ENCODE results near the gene EXOC1.

Gene EXOC1

GRCh38 chr4:55830716-55831115, 22.7 kb upstream of the EXOC1 start:
- H3K9ac ChIP-seq (ENCODE audit: low read depth, low read length, poor library complexity, severe bottlenecking) = no peak overlapping the region
- TF ChIP-seq EZH2phosphoT487 (IDR thresholded peaks at IDR 0.05; ENCODE audit: borderline replicate concordance) (no peak), CTCF (conservative IDR thresholded peaks at IDR 0.05; ENCODE audit: low read length) (no peak)
- no peaks in the 10 kb centered on the region for H3K4me1 ChIP-seq (ENCODE audit: insufficient read depth, low read length, poor library complexity, severe bottlenecking)
- peaks cover 11% of the 10 kb centered on the region for H3K27me3 ChIP-seq (ENCODE audit: insufficient read depth, low read length, poor library complexity, severe bottlenecking)
- no peak overlapping the region for H3K4me3 ChIP-seq (ENCODE audit: low read length, poor library complexity, severe bottlenecking)
- H4K20me1 ChIP-seq (ENCODE audit: insufficient read depth, low read length, poor library complexity, severe bottlenecking) = no peaks in the 10 kb centered on the region
- no peaks in the 10 kb centered on the region for H3K36me3 ChIP-seq (ENCODE audit: insufficient read depth, low read length)
- no peak overlapping the region for H2AFZ ChIP-seq (ENCODE audit: low read length)
- no peaks in the 10 kb centered on the region for H3K9me2 ChIP-seq (replicated peaks; ENCODE audit: low read depth, low read length)
- H3K9me3 ChIP-seq (ENCODE audit: insufficient read depth, low read depth, low read length) = no peaks in the 10 kb centered on the region
- no peak overlapping the region for H3K4me2 ChIP-seq (ENCODE audit: low read depth, low read length, poor library complexity, severe bottlenecking)
- no peaks in the 10 kb centered on the region for H3K79me2 ChIP-seq (ENCODE audit: insufficient read depth, low read length)
- H3F3A ChIP-seq (ENCODE audit: low read depth) = no peaks in the 10 kb centered on the region

- Histone ChIP-seq H3K79me2 (ENCODE audit: insufficient read depth, low read length) (no peaks in the 10 kb centered on the region), H3K4me1 (ENCODE audit: insufficient read depth, low read length, poor library complexity, severe bottlenecking) (no peaks in the 10 kb centered on the region), H3K9me2 (replicated peaks; ENCODE audit: low read depth, low read length) (no peaks in the 10 kb centered on the region), H3K36me3 (ENCODE audit: insufficient read depth, low read length) (no peaks in the 10 kb centered on the region), H3K27me3 (ENCODE audit: insufficient read depth, low read length, poor library complexity, severe bottlenecking) (peaks cover 11% of the 10 kb centered on the region), H2AFZ (ENCODE audit: low read length) (no peak overlapping the region), H3K9ac (ENCODE audit: low read depth, low read length, poor library complexity, severe bottlenecking) (no peak overlapping the region), H3F3A (ENCODE audit: low read depth) (no peaks in the 10 kb centered on the region), H3K4me2 (ENCODE audit: low read depth, low read length, poor library complexity, severe bottlenecking) (no peak overlapping the region), H3K9me3 (ENCODE audit: insufficient read depth, low read depth, low read length) (no peaks in the 10 kb centered on the region), H4K20me1 (ENCODE audit: insufficient read depth, low read length, poor library complexity, severe bottlenecking) (no peaks in the 10 kb centered on the region), H3K4me3 (ENCODE audit: low read length, poor library complexity, severe bottlenecking) (no peak overlapping the region)
- TF ChIP-seq CTCF (conservative IDR thresholded peaks at IDR 0.05; ENCODE audit: low read length) = no peak
- TF ChIP-seq EZH2phosphoT487 (IDR thresholded peaks at IDR 0.05; ENCODE audit: borderline replicate concordance) = no peak
Measured at GRCh38 chr4:55834086-55834795, 19.2 kb upstream of the EXOC1 start.

- H3K9me3 ChIP-seq (ENCODE audit: insufficient read depth, low read depth, low read length) = no peaks in the 10 kb centered on the region
- no peaks in the 10 kb centered on the region for H3K36me3 ChIP-seq (ENCODE audit: insufficient read depth, low read length)
- H2AFZ ChIP-seq (ENCODE audit: low read length) = no peak overlapping the region
- H3K9ac ChIP-seq (ENCODE audit: low read depth, low read length, poor library complexity, severe bottlenecking) = no peak overlapping the region
- H4K20me1 ChIP-seq (ENCODE audit: insufficient read depth, low read length, poor library complexity, severe bottlenecking) = no peaks in the 10 kb centered on the region
- H3K9me2 ChIP-seq (replicated peaks; ENCODE audit: low read depth, low read length) = no peaks in the 10 kb centered on the region
- no peaks in the 10 kb centered on the region for H3K27me3 ChIP-seq (ENCODE audit: insufficient read depth, low read length, poor library complexity, severe bottlenecking)
- H3F3A ChIP-seq (ENCODE audit: low read depth) = no peaks in the 10 kb centered on the region
- no peaks in the 10 kb centered on the region for H3K4me1 ChIP-seq (ENCODE audit: insufficient read depth, low read length, poor library complexity, severe bottlenecking)
- no peaks in the 10 kb centered on the region for H3K79me2 ChIP-seq (ENCODE audit: insufficient read depth, low read length)
- no peak overlapping the region for H3K4me2 ChIP-seq (ENCODE audit: low read depth, low read length, poor library complexity, severe bottlenecking)
- H3K4me3 ChIP-seq (ENCODE audit: low read length, poor library complexity, severe bottlenecking) = no peak overlapping the region
- no peak for TF ChIP-seq EZH2phosphoT487 (IDR thresholded peaks at IDR 0.05; ENCODE audit: borderline replicate concordance)
- TF ChIP-seq CTCF (conservative IDR thresholded peaks at IDR 0.05; ENCODE audit: low read length) = no peak
Measured at GRCh38 chr4:55837903-55838302, 15.5 kb upstream of the EXOC1 start.
